ENCODE data around the gene CHRM3. TPM values are rescaled to one million over a fixed set of nuclear protein-coding genes. Genes with fewer than 3 reads are reported as not detected.

The CHRM3 gene
- 0.02 TPM in 1 of 2 replicates, not detected in the other for polyA plus RNA-seq (2011; rRNA removed)
- polyA minus RNA-seq (2011; rRNA and poly(A)+ RNA removed): 0.09 TPM in 1 of 2 replicates, not detected in the other

GRCh38 chr1:239386453-239387303, at the start of gene CHRM3:
Gene CHRM3 (plus strand): TSS chr1:239386568. CDS start chr1:239907452, 520,884 bp downstream.
- ChIA-PET POLR2A (no interaction called here), CTCF (no interaction called here)
- peaks cover 21% of the 10 kb centered on the region for H3K9me3 ChIP-seq (ENCODE audit: control insufficient read depth, insufficient read depth, low read length)
- DNase-seq (ENCODE audit: low read depth, low spot score): no peak
- no peak within 1 kb of the TSS for H3K4me3 ChIP-seq (ENCODE audit: low read depth, low read length)
- no peaks in the 10 kb centered on the region for H3K27me3 ChIP-seq (ENCODE audit: control insufficient read depth, insufficient read depth, low read length)
- no peak for TF ChIP-seq CTCF (IDR thresholded peaks at IDR 0.05; ENCODE audit: low read depth, low read length)
- no peak within 1 kb of the TSS for H3K27ac ChIP-seq (ENCODE audit: low read depth, low read length)

- Histone ChIP-seq H3K9me3 (ENCODE audit: control insufficient read depth, insufficient read depth, low read length) (peaks cover 4% of the 10 kb centered on the region), H3K4me3 (ENCODE audit: low read depth, low read length) (no peak overlapping the region), H3K27me3 (ENCODE audit: control insufficient read depth, insufficient read depth, low read length) (no peaks in the 10 kb centered on the region), H3K27ac (ENCODE audit: low read depth, low read length) (no peak overlapping the region)
- DNase-seq (ENCODE audit: low read depth, low spot score): no peak
- POLR2A ChIA-PET: no interaction called here
- CTCF ChIA-PET: no interaction called here
- no peak for TF ChIP-seq CTCF (IDR thresholded peaks at IDR 0.05; ENCODE audit: low read depth, low read length)
Observed at GRCh38 chr1:239337799-239338430, 48.5 kb upstream of the CHRM3 start.

- no peaks in the 10 kb centered on the region for H3K27me3 ChIP-seq (ENCODE audit: control insufficient read depth, insufficient read depth, low read length)
- no peak for DNase-seq (ENCODE audit: low read depth, low spot score)
- H3K9me3 ChIP-seq (ENCODE audit: control insufficient read depth, insufficient read depth, low read length): peaks cover 22% of the 10 kb centered on the region
- ChIA-PET POLR2A (no interaction called here), CTCF (no interaction called here)
- no peak overlapping the region for H3K27ac ChIP-seq (ENCODE audit: low read depth, low read length)
- TF ChIP-seq CTCF (IDR thresholded peaks at IDR 0.05; ENCODE audit: low read depth, low read length): no peak
- no peak overlapping the region for H3K4me3 ChIP-seq (ENCODE audit: low read depth, low read length)
Observed at GRCh38 chr1:239347776-239348175, 38.6 kb upstream of the CHRM3 start.

GRCh38 chr1:239348635-239349353, 37.6 kb upstream of the CHRM3 start:
- DNase-seq (ENCODE audit: low read depth, low spot score): no peak
- peaks cover 23% of the 10 kb centered on the region for H3K9me3 ChIP-seq (ENCODE audit: control insufficient read depth, insufficient read depth, low read length)
- H3K4me3 ChIP-seq (ENCODE audit: low read depth, low read length): no peak overlapping the region
- H3K27ac ChIP-seq (ENCODE audit: low read depth, low read length): no peak overlapping the region
- CTCF ChIA-PET: no interaction called here
- no peak for TF ChIP-seq CTCF (IDR thresholded peaks at IDR 0.05; ENCODE audit: low read depth, low read length)
- no peaks in the 10 kb centered on the region for H3K27me3 ChIP-seq (ENCODE audit: control insufficient read depth, insufficient read depth, low read length)
- POLR2A ChIA-PET: no interaction called here

All from AG04450 (cell line).